ENCODE measurements around the gene TMEM59L.

DNA sequence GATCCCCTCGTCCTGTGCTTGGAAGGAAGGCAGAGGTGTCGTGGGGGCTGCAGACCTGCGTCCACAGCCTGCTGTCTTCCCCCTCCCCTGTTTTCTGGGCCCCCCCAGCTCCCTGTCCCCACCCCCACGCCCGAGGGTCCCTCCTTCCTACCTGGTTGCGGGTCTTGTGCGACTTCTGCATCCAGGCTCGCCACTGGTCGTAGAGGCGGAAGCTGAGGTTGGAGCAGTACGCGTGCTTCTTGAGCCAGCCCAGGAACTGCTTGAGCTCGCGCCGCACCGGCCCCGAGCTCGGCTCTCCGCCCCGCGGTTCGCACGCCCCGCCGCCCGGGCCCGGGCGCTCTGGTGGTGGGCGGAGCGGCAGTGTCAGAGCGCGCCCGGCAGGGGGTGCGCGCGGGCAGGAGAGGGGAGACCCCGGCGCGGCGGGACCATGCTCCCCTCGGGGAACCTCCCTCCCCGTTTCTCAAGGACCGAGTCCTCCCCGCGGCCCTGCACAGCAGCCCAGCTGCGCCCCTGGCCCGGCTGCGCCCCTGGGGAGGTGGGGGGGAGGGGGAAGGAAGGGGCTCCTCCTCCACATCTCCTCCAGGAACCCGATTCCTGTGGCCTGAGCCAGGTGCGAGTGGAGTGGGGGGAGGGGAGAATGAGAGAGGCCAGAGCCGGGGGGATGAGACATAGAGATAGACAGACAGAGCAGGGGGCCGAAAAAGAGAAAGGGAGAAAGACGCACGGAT lies 18.4 kb upstream of the TMEM59L start:
- TF ChIP-seq, protein P1, sequence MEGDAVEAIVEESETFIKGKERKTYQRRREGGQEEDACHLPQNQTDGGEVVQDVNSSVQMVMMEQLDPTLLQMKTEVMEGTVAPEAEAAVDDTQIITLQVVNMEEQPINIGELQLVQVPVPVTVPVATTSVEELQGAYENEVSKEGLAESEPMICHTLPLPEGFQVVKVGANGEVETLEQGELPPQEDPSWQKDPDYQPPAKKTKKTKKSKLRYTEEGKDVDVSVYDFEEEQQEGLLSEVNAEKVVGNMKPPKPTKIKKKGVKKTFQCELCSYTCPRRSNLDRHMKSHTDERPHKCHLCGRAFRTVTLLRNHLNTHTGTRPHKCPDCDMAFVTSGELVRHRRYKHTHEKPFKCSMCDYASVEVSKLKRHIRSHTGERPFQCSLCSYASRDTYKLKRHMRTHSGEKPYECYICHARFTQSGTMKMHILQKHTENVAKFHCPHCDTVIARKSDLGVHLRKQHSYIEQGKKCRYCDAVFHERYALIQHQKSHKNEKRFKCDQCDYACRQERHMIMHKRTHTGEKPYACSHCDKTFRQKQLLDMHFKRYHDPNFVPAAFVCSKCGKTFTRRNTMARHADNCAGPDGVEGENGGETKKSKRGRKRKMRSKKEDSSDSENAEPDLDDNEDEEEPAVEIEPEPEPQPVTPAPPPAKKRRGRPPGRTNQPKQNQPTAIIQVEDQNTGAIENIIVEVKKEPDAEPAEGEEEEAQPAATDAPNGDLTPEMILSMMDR (IDR thresholded peaks at IDR 0.05): peak; percentile 93 to 97 (median 96)
- no peak for TF ChIP-seq POLR2A (IDR thresholded peaks at IDR 0.05)
- TF ChIP-seq EP300 (IDR thresholded peaks at IDR 0.05): no peak

Data from tibial nerve (tissue), 4 donors.